SK-N-SH treated with all-trans-retinoic acid at 6 μM for 48 hours (cell line): ENCODE data around the gene KIF1A.

Experiments used
- ATAC-seq: fragments of 200-7000 bp; cut with Tn5 transposase; 3 replicates; pipeline ENCODE4 v1.9.1; 2020; ENCODE audit warnings: mild to moderate bottlenecking, moderate library complexity
- ARNTL ChIP-seq: fragments of 450-650 bp; formaldehyde crosslinking; IDR thresholded peaks from 2 replicates; pipeline ENCODE4 v1.5.0; 2020; ENCODE audit warnings: low read depth, mild to moderate bottlenecking, moderate library complexity, borderline replicate concordance
- BACH2 ChIP-seq: fragments of 250-450 bp; sonication (Bioruptor Pico); IDR thresholded peaks from 2 replicates; pipeline ENCODE4 v1.9.0; 2021; ENCODE audit warnings: mild to moderate bottlenecking, borderline replicate concordance
- CSDC2 ChIP-seq: fragments of 250-450 bp; sonication (Bioruptor Pico); IDR thresholded peaks from 2 replicates; pipeline ENCODE4 v1.5.0; 2020; ENCODE audit warnings: mild to moderate bottlenecking, moderate library complexity
- ESRRG ChIP-seq: fragments of 250-450 bp; sonication (Bioruptor Pico); IDR thresholded peaks from 2 replicates; pipeline ENCODE4 v1.6.1; 2021; ENCODE audit warnings: mild to moderate bottlenecking
- GLIS3 ChIP-seq: fragments of 250-450 bp; sonication (Bioruptor Pico); IDR thresholded peaks from 2 replicates; pipeline ENCODE4 v1.5.0; 2020; ENCODE audit warnings: mild to moderate bottlenecking, moderate library complexity
- ISL1 ChIP-seq: fragments of 250-450 bp; sonication (Bioruptor Pico); IDR thresholded peaks from 2 replicates; pipeline ENCODE4 v2.1.2; 2022; ENCODE audit warnings: mild to moderate bottlenecking, moderate library complexity
- OSR1 ChIP-seq: fragments of 250-450 bp; sonication (Bioruptor Pico); IDR thresholded peaks from 2 replicates; pipeline ENCODE4 v1.8.0; 2022; ENCODE audit warnings: moderate library complexity, mild to moderate bottlenecking, inconsistent platforms
- PATZ1 ChIP-seq: fragments of 250-450 bp; sonication (Bioruptor Pico); IDR thresholded peaks from 2 replicates; pipeline ENCODE4 v1.8.0; 2020; ENCODE audit warnings: mild to moderate bottlenecking, moderate library complexity, borderline replicate concordance
- POU6F1 ChIP-seq: fragments of 250-450 bp; sonication (Bioruptor Pico); IDR thresholded peaks from 2 replicates; pipeline ENCODE4 v1.8.0; 2021; ENCODE audit warnings: low read depth, mild to moderate bottlenecking, moderate library complexity, borderline replicate concordance
- PPARA ChIP-seq: fragments of 250-450 bp; sonication (Bioruptor Pico); IDR thresholded peaks from 2 replicates; pipeline ENCODE4 v1.5.0; 2020; ENCODE audit warnings: mild to moderate bottlenecking, borderline replicate concordance
- RARB ChIP-seq: fragments of 250-450 bp; sonication (Bioruptor Pico); IDR thresholded peaks from 2 replicates; pipeline ENCODE4 v1.8.0; 2021; ENCODE audit warnings: mild to moderate bottlenecking, moderate library complexity
- SNAI2 ChIP-seq: fragments of 250-450 bp; sonication (Bioruptor Pico); IDR thresholded peaks from 2 replicates; pipeline ENCODE4 v1.5.0; 2020; ENCODE audit warnings: mild to moderate bottlenecking, moderate library complexity
- TCF4 ChIP-seq: fragments of 250-450 bp; sonication (Bioruptor Pico); IDR thresholded peaks from 2 replicates; pipeline ENCODE4 v1.8.0; 2021; ENCODE audit warnings: mild to moderate bottlenecking, moderate library complexity, borderline replicate concordance
- TOX ChIP-seq: fragments of 250-450 bp; sonication (Bioruptor Pico); IDR thresholded peaks from 2 replicates; pipeline ENCODE4 v1.8.0; 2021; ENCODE audit warnings: mild to moderate bottlenecking, moderate library complexity, borderline replicate concordance
- ZC3H10 ChIP-seq: fragments of 250-450 bp; sonication (Bioruptor Pico); IDR thresholded peaks from 2 replicates; pipeline ENCODE4 v1.5.1; 2021; ENCODE audit warnings: mild to moderate bottlenecking, moderate library complexity
- ZFP3 ChIP-seq: fragments of 250-450 bp; sonication (Bioruptor Pico); IDR thresholded peaks from 2 replicates; pipeline ENCODE4 v1.5.0; 2020; ENCODE audit warnings: mild to moderate bottlenecking, moderate library complexity
- ZFP30 ChIP-seq: fragments of 450-650 bp; formaldehyde crosslinking; IDR thresholded peaks from 2 replicates; pipeline ENCODE4 v1.5.0; 2022; ENCODE audit warnings: mild to moderate bottlenecking, moderate library complexity
- ZNF565 ChIP-seq: fragments of 450-650 bp; formaldehyde crosslinking; conservative IDR thresholded peaks from 2 replicates; pipeline ENCODE4 v1.5.0; 2020; ENCODE audit warnings: low read depth, mild to moderate bottlenecking, moderate library complexity
- ZNF70 ChIP-seq: fragments of 450-650 bp; formaldehyde crosslinking; IDR thresholded peaks from 2 replicates; pipeline ENCODE4 v1.5.0; 2020; ENCODE audit warnings: mild to moderate bottlenecking, moderate library complexity
- ZNF8 ChIP-seq: fragments of 450-650 bp; formaldehyde crosslinking; IDR thresholded peaks from 2 replicates; pipeline ENCODE4 v1.5.0; 2020; ENCODE audit warnings: mild to moderate bottlenecking, moderate library complexity
- TF ChIP-seq, protein P1 (sequence below): fragments of 250-450 bp; sonication (Bioruptor Pico); IDR thresholded peaks from 2 replicates; pipeline ENCODE4 v1.5.1; 2020; ENCODE audit warnings: low read depth, mild to moderate bottlenecking, moderate library complexity
- TF ChIP-seq, protein P2 (sequence below): fragments of 250-450 bp; sonication (Bioruptor Pico); IDR thresholded peaks from 2 replicates; pipeline ENCODE4 v1.5.1; 2021; ENCODE audit warnings: mild to moderate bottlenecking, moderate library complexity

The KIF1A gene

DNA sequence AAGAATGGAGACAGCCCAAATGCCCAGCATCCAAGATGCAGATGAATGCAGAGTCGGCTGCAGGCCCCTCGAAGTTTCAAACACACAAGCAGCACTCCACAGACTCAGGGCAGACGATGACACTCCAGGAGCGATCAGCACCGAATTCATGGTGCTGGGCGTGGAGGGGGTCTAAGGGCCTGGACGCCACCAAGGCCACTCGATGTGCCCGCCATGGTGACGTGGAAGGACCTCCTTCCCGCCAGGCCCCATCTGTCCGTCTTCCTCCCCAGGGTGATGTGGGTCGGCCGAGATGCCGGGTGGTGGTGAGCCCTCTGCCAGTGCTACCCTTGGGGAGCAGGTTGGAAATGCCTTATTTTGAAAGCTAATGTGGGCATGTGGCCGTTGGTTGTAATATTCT is 9.4 kb downstream of the KIF1A start:
- ATAC-seq = no peak
- TF ChIP-seq ZNF565 (CRISPR knock-in tag) (no peak), BACH2 (CRISPR knock-in tag) (no peak), SNAI2 (CRISPR knock-in tag) (no peak), ZFP30 (CRISPR knock-in tag) (no peak), ESRRG (CRISPR knock-in tag) (no peak), TCF4 (CRISPR knock-in tag) (no peak), PPARA (CRISPR knock-in tag) (no peak), TOX (CRISPR knock-in tag) (no peak), ISL1 (no peak), GLIS3 (CRISPR knock-in tag) (no peak), POU6F1 (no peak), ZNF70 (CRISPR knock-in tag) (no peak), ZC3H10 (CRISPR knock-in tag) (no peak)
- TF ChIP-seq, protein P1, sequence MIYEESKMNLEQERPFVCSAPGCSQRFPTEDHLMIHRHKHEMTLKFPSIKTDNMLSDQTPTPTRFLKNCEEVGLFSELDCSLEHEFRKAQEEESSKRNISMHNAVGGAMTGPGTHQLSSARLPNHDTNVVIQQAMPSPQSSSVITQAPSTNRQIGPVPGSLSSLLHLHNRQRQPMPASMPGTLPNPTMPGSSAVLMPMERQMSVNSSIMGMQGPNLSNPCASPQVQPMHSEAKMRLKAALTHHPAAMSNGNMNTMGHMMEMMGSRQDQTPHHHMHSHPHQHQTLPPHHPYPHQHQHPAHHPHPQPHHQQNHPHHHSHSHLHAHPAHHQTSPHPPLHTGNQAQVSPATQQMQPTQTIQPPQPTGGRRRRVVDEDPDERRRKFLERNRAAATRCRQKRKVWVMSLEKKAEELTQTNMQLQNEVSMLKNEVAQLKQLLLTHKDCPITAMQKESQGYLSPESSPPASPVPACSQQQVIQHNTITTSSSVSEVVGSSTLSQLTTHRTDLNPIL (CRISPR knock-in tag) = no peak
- TF ChIP-seq, protein P2, sequence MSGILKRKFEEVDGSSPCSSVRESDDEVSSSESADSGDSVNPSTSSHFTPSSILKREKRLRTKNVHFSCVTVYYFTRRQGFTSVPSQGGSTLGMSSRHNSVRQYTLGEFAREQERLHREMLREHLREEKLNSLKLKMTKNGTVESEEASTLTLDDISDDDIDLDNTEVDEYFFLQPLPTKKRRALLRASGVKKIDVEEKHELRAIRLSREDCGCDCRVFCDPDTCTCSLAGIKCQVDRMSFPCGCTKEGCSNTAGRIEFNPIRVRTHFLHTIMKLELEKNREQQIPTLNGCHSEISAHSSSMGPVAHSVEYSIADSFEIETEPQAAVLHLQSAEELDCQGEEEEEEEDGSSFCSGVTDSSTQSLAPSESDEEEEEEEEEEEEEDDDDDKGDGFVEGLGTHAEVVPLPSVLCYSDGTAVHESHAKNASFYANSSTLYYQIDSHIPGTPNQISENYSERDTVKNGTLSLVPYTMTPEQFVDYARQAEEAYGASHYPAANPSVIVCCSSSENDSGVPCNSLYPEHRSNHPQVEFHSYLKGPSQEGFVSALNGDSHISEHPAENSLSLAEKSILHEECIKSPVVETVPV (CRISPR knock-in tag) = no peak
- TF ChIP-seq, all 23 proteins: peak for 0

- TF ChIP-seq ZNF565 (CRISPR knock-in tag) (no peak), ARNTL (CRISPR knock-in tag) (no peak), ISL1 (no peak), ZFP30 (CRISPR knock-in tag) (no peak), BACH2 (CRISPR knock-in tag) (no peak), OSR1 (no peak), ZC3H10 (CRISPR knock-in tag) (no peak), ZNF70 (CRISPR knock-in tag) (no peak), TOX (CRISPR knock-in tag) (no peak), RARB (CRISPR knock-in tag) (no peak), ZFP3 (CRISPR knock-in tag) (no peak), ESRRG (CRISPR knock-in tag) (no peak), TCF4 (CRISPR knock-in tag) (no peak), PATZ1 (CRISPR knock-in tag) (no peak), CSDC2 (CRISPR knock-in tag) (no peak)
- TF ChIP-seq, protein P1 (CRISPR knock-in tag) = no peak
- ATAC-seq = no peak
Measured at GRCh38 chr2:240810199-240810598, 9.8 kb downstream of the KIF1A start.

DNA sequence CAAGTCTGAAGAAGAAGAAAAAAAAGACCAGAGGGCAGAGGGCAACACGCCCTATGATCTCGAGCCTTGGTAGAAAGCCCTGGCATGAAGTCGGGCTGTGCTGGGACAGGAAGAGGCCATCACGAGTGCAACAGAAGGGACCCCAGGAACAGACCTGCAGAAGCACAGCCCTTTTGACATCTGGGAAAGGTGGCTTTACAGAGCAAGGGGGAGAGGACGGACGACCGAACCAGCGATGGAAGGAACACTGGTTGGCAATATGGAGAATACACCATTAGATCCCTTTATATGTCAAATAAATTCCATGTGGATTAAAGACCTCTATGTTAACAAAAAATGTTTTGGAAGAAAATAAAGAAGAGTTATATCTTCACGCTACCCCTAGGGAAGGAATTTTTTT is 10.7 kb downstream of the KIF1A start:
- no peak for ATAC-seq
- TF ChIP-seq ZNF8 (CRISPR knock-in tag) = no peak
- no peak for TF ChIP-seq SNAI2 (CRISPR knock-in tag)
- TF ChIP-seq OSR1 = no peak
- no peak for TF ChIP-seq PPARA (CRISPR knock-in tag)
- TF ChIP-seq, protein P2 (CRISPR knock-in tag) = no peak
- no peak for TF ChIP-seq PATZ1 (CRISPR knock-in tag)
- no peak for TF ChIP-seq RARB (CRISPR knock-in tag)
- TF ChIP-seq ZC3H10 (CRISPR knock-in tag) = no peak
- TF ChIP-seq POU6F1 = no peak
